Measurements from ENCODE around the gene GRAMD2B. TPM values are rescaled to one million over a fixed set of nuclear protein-coding genes. Genes with fewer than 3 reads are reported as not detected.

The GRAMD2B gene
- total and polyA plus RNA-seq, 2 experiments from 2014 or later: 18.9 to 32.5 TPM

GRCh38 chr5:126384985-126385384 lies 38.2 kb upstream of the GRAMD2B start:
- Histone ChIP-seq H3K36me3 (replicated peaks; ENCODE audit: insufficient read depth, low read depth) (no peaks in the 10 kb centered on the region), H3K9me2 (replicated peaks; ENCODE audit: insufficient read depth) (no peaks in the 10 kb centered on the region), H3K27ac (no peak overlapping the region), H3K4me1 (ENCODE audit: insufficient read depth) (no peaks in the 10 kb centered on the region), H4K20me1 (ENCODE audit: insufficient read depth, poor library complexity, severe bottlenecking) (no peaks in the 10 kb centered on the region), H2AFZ (no peak overlapping the region), H3K9me3 (ENCODE audit: low read depth) (no peaks in the 10 kb centered on the region), H3K27me3 (no peaks in the 10 kb centered on the region), H3K79me2 (peaks cover 24% of the 10 kb centered on the region), H3K4me2 (no peak overlapping the region), H3K4me3 (no peak overlapping the region)
- no peak for DNase-seq (ENCODE audit: low spot score)
- WGBS (ENCODE audit: low lambda C conversion rate, missing lambda C conversion rate): 92% methylated on average over 3 of the region's 3 CpGs
- no peak for TF ChIP-seq CTCF (IDR thresholded peaks at IDR 0.05; ENCODE audit: poor library complexity)
- TF ChIP-seq EZH2phosphoT487 (IDR thresholded peaks at IDR 0.05; ENCODE audit: low read depth, severe bottlenecking, unreplicated experiment): no peak
- no peak for TF ChIP-seq EZH2 (IDR thresholded peaks at IDR 0.05; ENCODE audit: borderline replicate concordance)

- WGBS (ENCODE audit: low lambda C conversion rate, missing lambda C conversion rate): 80% methylated on average over 6 of the region's 6 CpGs
- H2AFZ ChIP-seq: no peak overlapping the region
- no peak overlapping the region for H3K4me2 ChIP-seq
Observed at GRCh38 chr5:126385524-126386502, 37.4 kb upstream of the GRAMD2B start.

GRCh38 chr5:126389179-126389578 lies 34.0 kb upstream of the GRAMD2B start:
- no peak for DNase-seq (ENCODE audit: low spot score)
- Histone ChIP-seq H3K4me2 (no peak overlapping the region), H3K4me1 (ENCODE audit: insufficient read depth) (no peaks in the 10 kb centered on the region), H2AFZ (no peak overlapping the region), H3K9me3 (ENCODE audit: low read depth) (no peaks in the 10 kb centered on the region), H4K20me1 (ENCODE audit: insufficient read depth, poor library complexity, severe bottlenecking) (no peaks in the 10 kb centered on the region), H3K9me2 (replicated peaks; ENCODE audit: insufficient read depth) (no peaks in the 10 kb centered on the region), H3K27ac (no peak overlapping the region), H3K4me3 (no peak overlapping the region), H3K79me2 (peaks cover 3% of the 10 kb centered on the region), H3K36me3 (replicated peaks; ENCODE audit: insufficient read depth, low read depth) (no peaks in the 10 kb centered on the region), H3K27me3 (no peaks in the 10 kb centered on the region)
- TF ChIP-seq EZH2phosphoT487 (IDR thresholded peaks at IDR 0.05; ENCODE audit: low read depth, severe bottlenecking, unreplicated experiment): no peak
- no peak for TF ChIP-seq EZH2 (IDR thresholded peaks at IDR 0.05; ENCODE audit: borderline replicate concordance)
- no peak for TF ChIP-seq CTCF (IDR thresholded peaks at IDR 0.05; ENCODE audit: poor library complexity)
- WGBS (ENCODE audit: low lambda C conversion rate, missing lambda C conversion rate): 96% methylated on average over 3 of the region's 3 CpGs

More at GRCh38 chr5:126385524-126386502, 37.4 kb upstream of the GRAMD2B start:
- Histone ChIP-seq H3K79me2 (peaks cover 16% of the 10 kb centered on the region), H3K27me3 (no peaks in the 10 kb centered on the region), H3K36me3 (replicated peaks; ENCODE audit: insufficient read depth, low read depth) (no peaks in the 10 kb centered on the region), H4K20me1 (ENCODE audit: insufficient read depth, poor library complexity, severe bottlenecking) (no peaks in the 10 kb centered on the region), H3K4me3 (no peak overlapping the region), H3K9me3 (ENCODE audit: low read depth) (no peaks in the 10 kb centered on the region), H3K9me2 (replicated peaks; ENCODE audit: insufficient read depth) (no peaks in the 10 kb centered on the region), H3K4me1 (ENCODE audit: insufficient read depth) (no peaks in the 10 kb centered on the region), H3K27ac (no peak overlapping the region)
- TF ChIP-seq EZH2phosphoT487 (IDR thresholded peaks at IDR 0.05; ENCODE audit: low read depth, severe bottlenecking, unreplicated experiment) (no peak), EZH2 (IDR thresholded peaks at IDR 0.05; ENCODE audit: borderline replicate concordance) (no peak), CTCF (IDR thresholded peaks at IDR 0.05; ENCODE audit: poor library complexity) (no peak)
- no peak for DNase-seq (ENCODE audit: low spot score)
